HG03521 (cell line): ENCODE measurements around the gene OR5K1.
A peak's percentile ranks its signal among the peaks of the same experiment; 100 is the strongest.

Source experiments
- ATAC-seq: cut with Tn5 transposase; IDR thresholded peaks from one replicate; pipeline ENCODE4 v1.9.1; 2021; ENCODE audit warnings: mild to moderate bottlenecking, moderate library complexity; ENCODE audit not compliant: unreplicated experiment

Gene OR5K1

GRCh38 chr3:98462901-98463300 is at the start of gene OR5K1:
Gene OR5K1, plus strand, starts transcription at chr3:98463201. Its CDS starts 6,376 bp downstream, at chr3:98469577.
- no peak for ATAC-seq

GRCh38 chr3:98432575-98432974 is 30.4 kb upstream of the OR5K1 start:
- no peak for ATAC-seq

GRCh38 chr3:98433764-98434163 is 29.2 kb upstream of the OR5K1 start:
- ATAC-seq, result no peak

- no peak for ATAC-seq
Measured at GRCh38 chr3:98434412-98434811, 28.6 kb upstream of the OR5K1 start.

- ATAC-seq, result no peak
Measured at GRCh38 chr3:98440283-98440682, 22.7 kb upstream of the OR5K1 start.

- ATAC-seq, result peak; percentile 85
Measured at GRCh38 chr3:98445949-98446406, 17.0 kb upstream of the OR5K1 start.

GRCh38 chr3:98449606-98450193 is 13.3 kb upstream of the OR5K1 start:
- no peak for ATAC-seq

- ATAC-seq, result no peak
Measured at GRCh38 chr3:98450372-98450771, 12.6 kb upstream of the OR5K1 start.

GRCh38 chr3:98453827-98454226 is 9.2 kb upstream of the OR5K1 start:
- no peak for ATAC-seq

- ATAC-seq, result no peak
Measured at GRCh38 chr3:98454929-98455328, 8.1 kb upstream of the OR5K1 start.

- no peak for ATAC-seq
Measured at GRCh38 chr3:98457543-98457942, 5.5 kb upstream of the OR5K1 start.

GRCh38 chr3:98460220-98460619 is 2.8 kb upstream of the OR5K1 start:
- ATAC-seq, result no peak

- no peak for ATAC-seq
Measured at GRCh38 chr3:98482717-98483482, 19.9 kb downstream of the OR5K1 start.

GRCh38 chr3:98483626-98484025 is 20.6 kb downstream of the OR5K1 start:
- no peak for ATAC-seq

GRCh38 chr3:98497381-98497780 is 34.4 kb downstream of the OR5K1 start, which contains the start of gene OR5K2:
Gene OR5K2, plus strand, starts transcription at chr3:98497681. Its CDS starts 0 bp downstream, at chr3:98497681.
- ATAC-seq, result no peak

- ATAC-seq, result no peak
Measured at GRCh38 chr3:98500019-98500418, 37.0 kb downstream of the OR5K1 start.

GRCh38 chr3:98501270-98501669 is 38.3 kb downstream of the OR5K1 start:
- no peak for ATAC-seq

GRCh38 chr3:98501863-98502576 is 39.0 kb downstream of the OR5K1 start:
- no peak for ATAC-seq

GRCh38 chr3:98504539-98504938 is 41.5 kb downstream of the OR5K1 start:
- no peak for ATAC-seq

- no peak for ATAC-seq
Measured at GRCh38 chr3:98508582-98508981, 45.6 kb downstream of the OR5K1 start.

GRCh38 chr3:98512576-98512975 is 49.6 kb downstream of the OR5K1 start:
- no peak for ATAC-seq

GRCh38 chr3:98513091-98513511 is 50.1 kb downstream of the OR5K1 start:
- ATAC-seq, result no peak
